A549 (cell line): Measurements from ENCODE around the gene STRN3.
"Not testable (repeated sequence)": the region's sequence is repeated elsewhere in the genome, so short reads cannot be mapped to it uniquely, and the experiment has no call there.

Source experiments
- CBX2 ChIP-seq: fragments of 200-600 bp; sonication (generic); IDR thresholded peaks from 2 replicates; pipeline ENCODE4 v1.6.1; 2016; ENCODE audit warnings: low read depth, mild to moderate bottlenecking, borderline replicate concordance
- CEBPB ChIP-seq, 2 experiments: fragments of >200 bp in 1 of 2; sonication (Bioruptor Twin) in 1 of 2; formaldehyde crosslinking in 1 of 2; IDR thresholded peaks; 2 replicates each; pipeline ENCODE4 v1.6.1; 2012 to 2016
- HDAC2 ChIP-seq: fragments of 200-600 bp; sonication (generic); IDR thresholded peaks from 2 replicates; pipeline ENCODE4 v1.6.1; 2016
- POLR2A ChIP-seq: IDR thresholded peaks from 2 replicates; pipeline ENCODE4 v1.6.1; 2012; ENCODE audit warnings: mild to moderate bottlenecking, low read length
- POLR2AphosphoS2 ChIP-seq: conservative IDR thresholded peaks from 2 replicates; pipeline ENCODE4 v1.6.1; 2012; ENCODE audit warnings: low read length, improper control_type of control experiment, inconsistent platforms
- RFX5 ChIP-seq: fragments of 450-650 bp; IDR thresholded peaks from 2 replicates; pipeline ENCODE4 v1.7.1; 2014; ENCODE audit warnings: antibody characterized with exemption, mild to moderate bottlenecking, moderate library complexity
- SREBF2 ChIP-seq: fragments of 450-650 bp; IDR thresholded peaks from 2 replicates; pipeline ENCODE4 v1.6.1; 2014; ENCODE audit warnings: mild to moderate bottlenecking, moderate library complexity
- ZFP36 ChIP-seq: fragments of 450-650 bp; IDR thresholded peaks from 2 replicates; pipeline ENCODE4 v1.6.1; 2014; ENCODE audit warnings: borderline replicate concordance; ENCODE audit not compliant: partially characterized antibody
- TF ChIP-seq, protein P1 (sequence below): fragments of >200 bp; sonication (Bioruptor Twin); formaldehyde crosslinking; IDR thresholded peaks from 3 replicates; pipeline ENCODE4 v1.5.1; 2016
- TF ChIP-seq, protein P2 (sequence below): IDR thresholded peaks from 2 replicates; pipeline ENCODE4 v1.6.1; 2012

DNA sequence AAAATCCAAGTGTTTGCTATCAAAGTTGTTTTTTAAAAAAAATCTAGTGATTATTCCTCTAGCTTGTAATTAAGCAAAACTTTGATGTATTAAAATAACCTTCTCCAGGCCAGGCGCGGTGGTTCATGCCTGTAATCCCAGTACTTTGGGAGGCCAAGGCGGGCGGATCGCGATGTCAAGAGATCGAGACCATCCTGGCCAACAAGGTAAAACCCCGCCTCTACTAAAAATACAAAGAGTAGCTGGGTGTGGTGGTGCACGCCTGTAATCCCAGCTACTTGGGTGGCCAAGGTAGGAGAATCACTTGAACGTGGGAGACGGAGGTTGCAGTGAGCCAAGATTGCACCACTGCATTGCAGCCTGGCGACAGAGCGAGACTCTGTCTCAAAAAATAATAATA lies 92.2 kb downstream of the STRN3 start:
- TF ChIP-seq HDAC2; RFX5; CEBPB (IDR thresholded peaks at IDR 0.05); POLR2A; CBX2; ZFP36; SREBF2; POLR2AphosphoS2: not testable (repeated sequence)
- TF ChIP-seq, protein P1, sequence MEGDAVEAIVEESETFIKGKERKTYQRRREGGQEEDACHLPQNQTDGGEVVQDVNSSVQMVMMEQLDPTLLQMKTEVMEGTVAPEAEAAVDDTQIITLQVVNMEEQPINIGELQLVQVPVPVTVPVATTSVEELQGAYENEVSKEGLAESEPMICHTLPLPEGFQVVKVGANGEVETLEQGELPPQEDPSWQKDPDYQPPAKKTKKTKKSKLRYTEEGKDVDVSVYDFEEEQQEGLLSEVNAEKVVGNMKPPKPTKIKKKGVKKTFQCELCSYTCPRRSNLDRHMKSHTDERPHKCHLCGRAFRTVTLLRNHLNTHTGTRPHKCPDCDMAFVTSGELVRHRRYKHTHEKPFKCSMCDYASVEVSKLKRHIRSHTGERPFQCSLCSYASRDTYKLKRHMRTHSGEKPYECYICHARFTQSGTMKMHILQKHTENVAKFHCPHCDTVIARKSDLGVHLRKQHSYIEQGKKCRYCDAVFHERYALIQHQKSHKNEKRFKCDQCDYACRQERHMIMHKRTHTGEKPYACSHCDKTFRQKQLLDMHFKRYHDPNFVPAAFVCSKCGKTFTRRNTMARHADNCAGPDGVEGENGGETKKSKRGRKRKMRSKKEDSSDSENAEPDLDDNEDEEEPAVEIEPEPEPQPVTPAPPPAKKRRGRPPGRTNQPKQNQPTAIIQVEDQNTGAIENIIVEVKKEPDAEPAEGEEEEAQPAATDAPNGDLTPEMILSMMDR, result not testable (repeated sequence)
- TF ChIP-seq, protein P2, sequence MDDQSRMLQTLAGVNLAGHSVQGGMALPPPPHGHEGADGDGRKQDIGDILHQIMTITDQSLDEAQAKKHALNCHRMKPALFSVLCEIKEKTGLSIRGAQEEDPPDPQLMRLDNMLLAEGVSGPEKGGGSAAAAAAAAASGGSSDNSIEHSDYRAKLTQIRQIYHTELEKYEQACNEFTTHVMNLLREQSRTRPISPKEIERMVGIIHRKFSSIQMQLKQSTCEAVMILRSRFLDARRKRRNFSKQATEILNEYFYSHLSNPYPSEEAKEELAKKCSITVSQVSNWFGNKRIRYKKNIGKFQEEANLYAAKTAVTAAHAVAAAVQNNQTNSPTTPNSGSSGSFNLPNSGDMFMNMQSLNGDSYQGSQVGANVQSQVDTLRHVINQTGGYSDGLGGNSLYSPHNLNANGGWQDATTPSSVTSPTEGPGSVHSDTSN, result not testable (repeated sequence)
